Type B pancreatic cell (in vitro differentiated cells): ENCODE data around the gene OPRD1. TPM values are rescaled to one million over a fixed set of nuclear protein-coding genes. Genes with fewer than 3 reads are reported as not detected.
A peak's percentile ranks its signal among the peaks of the same experiment; 100 is the strongest.

Experiments used
- DNase-seq: peaks from one replicate; pipeline ENCODE4 v3.0.0; 2021; ENCODE audit warnings: mixed read lengths; ENCODE audit not compliant: unreplicated experiment; ENCODE audit errors: extremely low spot score
- H3K27ac Mint-ChIP-seq: 2 replicates; pipeline ENCODE4 v1.8.0; 2021; ENCODE audit warnings: mild to moderate bottlenecking, mixed read lengths
- H3K27me3 Mint-ChIP-seq: 2 replicates; pipeline ENCODE4 v1.8.0; 2021; ENCODE audit warnings: mixed read lengths
- H3K36me3 Mint-ChIP-seq: 2 replicates; pipeline ENCODE4 v1.8.0; 2021; ENCODE audit warnings: mixed read lengths
- H3K4me1 Mint-ChIP-seq: one replicate; pipeline ENCODE4 v1.8.0; 2021; ENCODE audit warnings: mixed read lengths; ENCODE audit not compliant: unreplicated experiment
- H3K4me3 Mint-ChIP-seq: 2 replicates; pipeline ENCODE4 v1.8.0; 2021; ENCODE audit warnings: mild to moderate bottlenecking, mixed read lengths
- H3K9me3 Mint-ChIP-seq: 2 replicates; pipeline ENCODE4 v1.8.0; 2021; ENCODE audit warnings: mixed read lengths
- CTCF ChIP-seq: fragments of 200-600 bp; sonication (generic); conservative IDR thresholded peaks from 2 replicates; pipeline ENCODE4 v1.5.0; 2021; ENCODE audit warnings: antibody characterized with exemption, mild to moderate bottlenecking
- total RNA-seq: library from RNA; stranded (reverse); gene quantifications from 2 replicates; pipeline ENCODE4 v1.2.1, GENCODE V29; 2021; ENCODE audit warnings: low replicate concordance

Gene OPRD1
- total RNA-seq, 1 donor from 2014 or later = 1.1 TPM

DNA sequence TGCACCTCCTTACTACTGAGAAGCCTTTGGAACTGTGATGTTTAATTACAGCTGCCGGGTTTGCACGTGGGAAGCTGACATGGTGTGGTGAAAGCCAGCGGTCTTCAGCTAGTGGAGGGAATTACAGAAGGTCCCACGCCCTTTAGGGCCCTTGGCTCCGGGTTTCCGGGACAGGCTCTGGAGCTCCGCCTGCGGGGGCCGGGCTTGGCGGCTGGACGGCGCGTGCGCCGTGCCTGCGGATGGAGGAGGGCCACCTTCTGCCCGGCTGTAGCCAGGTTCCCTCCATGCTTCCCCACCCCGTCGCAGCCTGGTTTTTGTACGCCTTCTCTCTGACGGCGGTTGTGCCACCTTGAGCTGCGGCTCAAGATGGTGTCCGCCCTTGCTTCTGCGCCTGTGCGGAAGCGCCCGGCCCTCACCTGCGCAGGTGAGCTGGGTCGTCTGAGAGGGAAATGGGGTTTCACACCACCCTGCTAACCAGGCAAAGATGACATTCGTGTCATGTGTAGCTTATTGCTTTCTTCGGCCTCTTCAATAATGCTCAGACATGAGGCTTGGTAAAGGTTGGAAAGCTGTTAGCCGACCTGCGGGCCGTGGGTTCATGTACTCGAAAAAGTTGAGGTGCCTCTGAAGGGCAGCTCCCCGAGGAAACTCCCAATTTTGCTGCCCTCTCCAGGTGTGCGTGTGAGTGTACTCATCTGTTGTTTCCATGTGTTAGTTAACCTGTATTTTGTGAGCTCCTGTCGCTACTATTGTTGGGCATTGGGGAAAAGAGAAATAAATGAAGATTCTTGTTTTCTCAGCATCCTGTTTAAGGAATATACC is 36.6 kb upstream of the OPRD1 start:
- TF ChIP-seq CTCF = no peak
- Mint-ChIP-seq H3K27me3 (no peaks in the 10 kb centered on the region), H3K4me1 (no peaks in the 10 kb centered on the region), H3K27ac (no peak overlapping the region), H3K36me3 (no peaks in the 10 kb centered on the region), H3K9me3 (no peaks in the 10 kb centered on the region), H3K4me3 (no peak overlapping the region)
- DNase-seq = no peak

DNA sequence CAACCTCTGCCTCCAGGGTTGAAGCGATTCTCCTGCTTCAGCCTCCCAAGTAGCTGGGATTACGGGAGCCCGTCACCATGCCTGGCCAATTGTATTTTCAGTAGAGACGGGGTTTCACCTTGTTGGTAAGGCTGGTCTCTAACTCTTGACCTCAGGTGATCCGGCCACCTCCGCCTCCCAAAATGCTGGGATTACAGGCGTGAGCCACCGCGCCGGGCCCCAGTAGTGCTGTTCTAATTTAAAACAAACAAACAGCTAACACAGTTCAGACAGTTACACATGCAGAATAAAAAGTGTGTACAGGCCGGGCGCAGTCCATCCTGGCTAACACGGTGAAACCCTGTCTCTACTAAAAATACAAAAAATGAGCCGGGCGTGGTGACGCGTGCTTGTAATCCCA is 35.6 kb upstream of the OPRD1 start:
- no peak overlapping the region for H3K27ac Mint-ChIP-seq
- no peaks in the 10 kb centered on the region for H3K4me1 Mint-ChIP-seq
- no peaks in the 10 kb centered on the region for H3K36me3 Mint-ChIP-seq
- no peaks in the 10 kb centered on the region for H3K27me3 Mint-ChIP-seq
- H3K9me3 Mint-ChIP-seq = no peaks in the 10 kb centered on the region
- H3K4me3 Mint-ChIP-seq = no peak overlapping the region
- DNase-seq = no peak
- no peak for TF ChIP-seq CTCF

GRCh38 chr1:28778021-28778420 is 33.9 kb upstream of the OPRD1 start:
- Mint-ChIP-seq H3K4me3 (no peak overlapping the region), H3K27me3 (no peaks in the 10 kb centered on the region), H3K36me3 (no peaks in the 10 kb centered on the region), H3K27ac (peak overlapping the region; percentile 64), H3K4me1 (peaks cover 11% of the 10 kb centered on the region), H3K9me3 (no peaks in the 10 kb centered on the region)
- no peak for DNase-seq
- no peak for TF ChIP-seq CTCF

DNA sequence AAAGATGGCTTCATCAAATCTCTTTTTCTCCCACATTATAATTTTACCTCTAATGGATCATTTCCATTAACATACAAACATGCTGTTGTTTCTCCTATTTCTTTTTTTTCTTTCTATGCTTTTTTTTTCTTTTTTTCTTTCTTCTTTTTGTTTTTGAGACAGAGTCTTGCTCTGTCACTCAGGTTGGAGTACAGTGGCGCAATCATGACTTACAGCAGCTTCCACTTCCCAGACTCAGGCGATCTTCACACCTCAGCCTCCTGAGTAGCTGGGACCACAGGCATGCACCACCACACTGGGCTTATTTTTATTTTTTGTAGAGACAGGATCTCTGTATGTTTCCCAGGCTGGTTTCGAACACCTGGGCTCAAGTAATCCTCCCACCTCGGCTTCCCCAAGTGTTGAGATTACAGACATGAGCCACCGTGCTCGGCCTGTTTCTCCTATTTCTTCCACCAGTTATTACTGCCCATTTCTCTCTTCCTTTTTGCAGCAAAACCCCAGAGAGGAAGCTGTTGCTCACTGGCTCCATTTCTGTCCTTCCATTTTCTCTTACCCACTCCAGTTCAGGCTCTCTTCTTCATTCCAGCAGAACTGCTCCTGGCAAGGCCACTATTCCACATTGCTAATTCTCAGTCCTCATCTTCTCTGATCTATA is 32.1 kb upstream of the OPRD1 start:
- no peak overlapping the region for H3K27ac Mint-ChIP-seq
- TF ChIP-seq CTCF = no peak
- H3K27me3 Mint-ChIP-seq = no peaks in the 10 kb centered on the region
- DNase-seq = no peak
- no peaks in the 10 kb centered on the region for H3K9me3 Mint-ChIP-seq
- H3K36me3 Mint-ChIP-seq = no peaks in the 10 kb centered on the region
- no peak overlapping the region for H3K4me3 Mint-ChIP-seq
- peaks cover 11% of the 10 kb centered on the region for H3K4me1 Mint-ChIP-seq

- Mint-ChIP-seq H3K9me3 (no peaks in the 10 kb centered on the region), H3K27me3 (peaks cover 4% of the 10 kb centered on the region), H3K36me3 (no peaks in the 10 kb centered on the region), H3K4me1 (peaks cover 16% of the 10 kb centered on the region), H3K4me3 (no peak overlapping the region), H3K27ac (no peak overlapping the region)
- no peak for TF ChIP-seq CTCF
- no peak for DNase-seq
Measured at GRCh38 chr1:28781305-28781704, 30.7 kb upstream of the OPRD1 start.
